ENCODE data around the gene DLX3. TPM values are rescaled to one million over a fixed set of nuclear protein-coding genes. Genes with fewer than 3 reads are reported as not detected.

The DLX3 gene
- total RNA-seq, 1 donor from 2014 or later: not detected

DNA sequence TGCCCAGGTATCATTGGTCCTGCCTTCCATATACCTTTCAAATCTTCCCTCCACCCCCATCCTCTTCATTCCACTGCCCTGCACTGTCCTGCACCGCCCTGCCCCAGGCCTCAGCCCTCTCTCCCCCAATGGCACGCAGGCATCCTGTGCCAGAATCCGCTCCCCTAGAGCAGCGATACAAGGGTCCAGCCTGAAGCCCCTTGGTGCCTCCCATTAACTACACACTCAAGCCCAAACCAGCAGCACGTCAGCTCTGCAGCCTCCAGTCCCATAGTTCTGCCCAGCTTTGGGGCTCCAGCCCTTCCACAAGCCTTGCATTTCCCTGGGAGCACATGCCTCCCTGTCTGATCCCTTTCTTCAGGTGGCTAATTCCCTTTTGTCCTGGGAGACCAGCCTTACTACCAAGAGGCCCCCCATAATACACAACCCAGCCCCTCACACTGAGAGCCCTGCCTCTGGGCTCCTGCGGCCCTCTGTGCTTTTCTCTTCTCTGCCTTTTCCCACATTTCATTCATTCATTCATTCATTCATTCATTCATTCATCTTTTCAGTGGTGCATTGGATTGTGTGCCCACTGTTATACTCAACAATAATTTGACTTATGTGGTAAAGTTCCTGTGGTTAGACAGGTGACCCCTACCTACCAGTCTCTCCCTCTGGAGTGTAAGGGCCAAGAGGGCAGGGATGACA, 26.8 kb upstream of the DLX3 start:
- no peak for TF ChIP-seq CTCF (IDR thresholded peaks at IDR 0.05; ENCODE audit: insufficient read depth, low read length, severe bottlenecking)
- H3K36me3 ChIP-seq (ENCODE audit: control insufficient read depth, insufficient read depth, low read length): no peaks in the 10 kb centered on the region
- FAIRE-seq: no peak
- H3K27me3 ChIP-seq (ENCODE audit: control insufficient read depth, insufficient read depth, low read length): peaks cover 1% of the 10 kb centered on the region
- no peak for DNase-seq (ENCODE audit: low read depth)
- H3K4me3 ChIP-seq (ENCODE audit: low read depth, low read length): no peak overlapping the region

DNA sequence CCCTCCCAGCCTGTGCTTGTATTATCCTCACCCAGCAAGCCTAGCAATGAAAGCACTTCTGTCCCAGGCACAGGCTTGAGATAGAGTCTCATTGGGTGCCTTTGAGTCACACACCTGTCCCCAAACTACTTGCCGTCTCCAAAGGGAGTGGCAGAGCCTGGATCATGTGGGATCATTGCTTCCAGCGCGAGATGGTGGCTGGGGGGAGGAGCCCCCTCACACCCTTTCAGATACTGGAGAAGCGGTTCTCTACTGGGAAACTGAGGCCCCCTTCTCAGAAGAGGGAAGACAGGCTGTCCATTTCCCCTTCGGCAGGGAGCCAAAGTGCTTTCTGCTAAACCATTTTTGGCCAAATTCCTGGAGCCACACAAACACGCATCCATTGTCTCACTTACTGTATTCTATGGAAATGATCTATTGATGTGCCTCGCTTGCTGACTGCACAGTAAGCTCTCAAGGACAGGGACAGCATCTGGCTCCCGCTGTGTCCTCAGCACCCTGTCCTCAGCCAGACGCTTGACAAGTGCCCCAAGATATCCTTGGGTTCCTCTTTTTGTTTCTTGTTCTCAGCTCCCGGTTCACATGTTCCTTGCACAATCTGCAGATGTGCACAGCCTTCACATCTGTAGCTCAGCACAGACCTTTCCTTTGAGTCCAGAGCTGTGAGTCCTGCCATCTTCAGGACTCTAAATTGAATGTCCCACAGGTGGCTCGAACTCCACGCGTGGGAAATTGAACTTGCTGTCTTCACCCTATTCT, 26.0 kb upstream of the DLX3 start:
- H3K36me3 ChIP-seq (ENCODE audit: control insufficient read depth, insufficient read depth, low read length): no peaks in the 10 kb centered on the region
- H3K27me3 ChIP-seq (ENCODE audit: control insufficient read depth, insufficient read depth, low read length): peaks cover 1% of the 10 kb centered on the region
- H3K4me3 ChIP-seq (ENCODE audit: low read depth, low read length): no peak overlapping the region
- no peak for FAIRE-seq
- TF ChIP-seq CTCF (IDR thresholded peaks at IDR 0.05; ENCODE audit: insufficient read depth, low read length, severe bottlenecking): no peak
- no peak for DNase-seq (ENCODE audit: low read depth)

DNA sequence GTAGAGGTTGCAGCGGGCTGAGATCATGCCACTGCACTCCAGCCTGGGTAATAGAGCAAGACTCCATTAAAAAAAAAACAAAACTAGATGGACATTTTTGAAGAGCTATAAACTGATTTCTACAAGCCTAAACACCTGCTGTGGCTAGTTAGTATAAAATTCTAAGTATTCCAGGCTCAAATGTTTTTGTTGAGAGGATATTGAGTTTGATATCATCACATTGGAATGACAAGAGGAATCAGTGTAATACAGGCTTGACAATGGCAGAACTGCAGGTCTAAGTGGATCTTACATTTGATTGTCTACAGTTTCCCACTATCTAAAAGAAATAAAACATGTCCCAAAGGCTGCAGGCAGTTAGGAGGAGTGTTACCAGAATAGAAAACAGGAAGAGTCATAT, 23.9 kb upstream of the DLX3 start:
- Histone ChIP-seq H3K4me3 (ENCODE audit: low read depth, low read length) (no peak overlapping the region), H3K27me3 (ENCODE audit: control insufficient read depth, insufficient read depth, low read length) (peaks cover 1% of the 10 kb centered on the region), H3K36me3 (ENCODE audit: control insufficient read depth, insufficient read depth, low read length) (no peaks in the 10 kb centered on the region)
- DNase-seq (ENCODE audit: low read depth) (peak; percentile 43), FAIRE-seq (no peak)
- no peak for TF ChIP-seq CTCF (IDR thresholded peaks at IDR 0.05; ENCODE audit: insufficient read depth, low read length, severe bottlenecking)

- Histone ChIP-seq H3K36me3 (ENCODE audit: control insufficient read depth, insufficient read depth, low read length) (no peaks in the 10 kb centered on the region), H3K27me3 (ENCODE audit: control insufficient read depth, insufficient read depth, low read length) (no peaks in the 10 kb centered on the region), H3K4me3 (ENCODE audit: low read depth, low read length) (no peak overlapping the region)
- no peak for TF ChIP-seq CTCF (IDR thresholded peaks at IDR 0.05; ENCODE audit: insufficient read depth, low read length, severe bottlenecking)
- DNase-seq (ENCODE audit: low read depth): no peak
- FAIRE-seq: no peak
Measured at GRCh38 chr17:50015146-50015545, 20.1 kb upstream of the DLX3 start.

DNA sequence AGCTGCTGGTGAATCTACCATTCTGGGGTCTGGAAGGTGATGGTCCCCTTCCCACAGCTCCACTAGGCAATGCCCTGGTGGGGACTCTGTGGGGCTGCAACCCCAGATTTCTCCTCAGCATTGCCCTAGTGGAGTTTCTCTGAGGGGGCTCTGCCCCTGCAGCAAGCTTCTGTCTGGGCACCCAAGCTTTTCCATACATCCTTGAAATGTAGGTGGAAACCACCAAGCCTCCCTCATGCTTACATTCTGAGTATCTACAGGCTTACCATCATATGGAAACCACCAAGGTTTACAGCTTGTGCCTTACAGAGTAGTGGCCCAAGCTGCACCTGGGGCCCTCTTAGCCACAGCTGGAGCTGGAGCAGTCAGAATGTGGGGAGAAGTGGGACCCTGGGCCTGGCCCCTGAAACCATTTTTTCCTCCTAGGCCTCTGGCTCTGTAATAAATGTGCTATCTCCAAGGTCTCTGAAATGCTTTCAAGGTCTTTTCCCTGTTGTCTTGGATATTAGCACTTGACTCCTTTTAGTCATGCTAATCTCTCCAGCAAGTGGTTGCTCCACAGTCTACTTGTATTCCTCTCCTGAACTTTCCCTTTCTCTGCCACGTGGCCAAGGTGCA, 19.6 kb upstream of the DLX3 start:
- FAIRE-seq (no peak), DNase-seq (ENCODE audit: low read depth) (no peak)
- Histone ChIP-seq H3K4me3 (ENCODE audit: low read depth, low read length) (no peak overlapping the region), H3K36me3 (ENCODE audit: control insufficient read depth, insufficient read depth, low read length) (no peaks in the 10 kb centered on the region), H3K27me3 (ENCODE audit: control insufficient read depth, insufficient read depth, low read length) (no peaks in the 10 kb centered on the region)
- TF ChIP-seq CTCF (IDR thresholded peaks at IDR 0.05; ENCODE audit: insufficient read depth, low read length, severe bottlenecking): no peak
